HCT116 (cell line): ENCODE data around the gene MX2. TPM values are rescaled to one million over a fixed set of nuclear protein-coding genes. Genes with fewer than 3 reads are reported as not detected.

ENCODE experiments used
- ATAC-seq: fragments of 200-7000 bp; cut with Tn5 transposase; 2 replicates; pipeline ENCODE4 v1.9.1; 2020; ENCODE audit warnings: mild to moderate bottlenecking, moderate library complexity
- BruUV-seq: library from RNA; stranded (reverse); fragments of 400-500 nt; replicated peaks from 2 replicates; lab custom pipeline; 2021; lab: Mats Ljungman, UMichigan
- CTCF ChIA-PET: fragments of 300-600 bp; sonication (Branson Sonifier 250); formaldehyde crosslinking; loops from one replicate; lab custom pipeline; 2021; ENCODE audit warnings: antibody characterized with exemption; lab: Charles Lee
- POLR2A ChIA-PET: fragments of 300-600, 350-600 bp; sonication (Branson Sonifier 250); formaldehyde crosslinking; loops from one replicate; lab custom pipeline; 2021; ENCODE audit warnings: antibody characterized with exemption; lab: Charles Lee
- RAD21 ChIA-PET, 2 experiments: fragments of 300-600 bp; sonication (Branson Sonifier 250); formaldehyde crosslinking; loops; one replicate each; lab custom pipeline; 2023; ENCODE audit warnings: low total read pairs in 2 of 2; ENCODE audit not compliant: uncharacterized antibody in 2 of 2, unreplicated experiment in 2 of 2, low non-redundant PET in 1 of 2; lab: Charles Lee
- DNase-seq: peaks from one replicate; pipeline ENCODE4 v3.0.0-alpha.2; 2010; ENCODE audit warnings: low read depth, low spot score
- H2AFZ ChIP-seq: fragments of 200-600 bp; shearing (Covaris generic), sonication (generic); 2 replicates; pipeline ENCODE4 v1.6.1; 2017; ENCODE audit warnings: low read depth, mixed run types, mixed read lengths, antibody characterized with exemption, low read length; ENCODE audit not compliant: poor library complexity, severe bottlenecking
- H3K27ac ChIP-seq: 2 replicates; pipeline ENCODE4 v1.5.1; 2012; ENCODE audit warnings: low read depth, low read length
- H3K27me3 ChIP-seq: fragments of 200-600 bp; sonication (generic); 2 replicates; pipeline ENCODE4 v1.6.1; 2016; ENCODE audit warnings: mixed run types, low read length, mixed read lengths; ENCODE audit not compliant: insufficient read depth
- H3K36me3 ChIP-seq, 2 experiments: fragments of 200-500 bp in 1 of 2; fragments of 200-600 bp in 1 of 2; sonication (Bioruptor generic) in 1 of 2; sonication (generic) in 1 of 2; 2 replicates each; pipeline versions ENCODE4 v1.5.1 to v1.6.1; 2014 to 2016; ENCODE audit warnings: low read length in 2 of 2, inconsistent platforms in 1 of 2, mixed read lengths in 1 of 2, mixed run types in 1 of 2; ENCODE audit not compliant: insufficient read depth in 2 of 2, control insufficient read depth in 1 of 2
- H3K4me1 ChIP-seq, 2 experiments: fragments of 200-600 bp in 1 of 2; sonication (generic) in 1 of 2; 2 replicates each; pipeline versions ENCODE4 v1.5.1 to v1.6.1; 2012 to 2017; ENCODE audit warnings: low read length in 2 of 2, inconsistent platforms in 1 of 2, mild to moderate bottlenecking in 1 of 2, mixed read lengths in 1 of 2, mixed run types in 1 of 2, moderate library complexity in 1 of 2; ENCODE audit not compliant: insufficient read depth in 2 of 2, control insufficient read depth in 1 of 2
- H3K4me2 ChIP-seq: fragments of 200-600 bp; sonication (generic); 2 replicates; pipeline ENCODE4 v1.6.1; 2017; ENCODE audit warnings: mixed run types, low read length, mixed read lengths
- H3K4me3 ChIP-seq, 2 experiments: fragments of 200-600 bp in 1 of 2; sonication (generic) in 1 of 2; replicated peaks in 1 of 2; 2 replicates each; pipeline ENCODE4 v1.5.1; 2011 to 2016; ENCODE audit warnings: low read length in 2 of 2, control low read depth in 1 of 2, low read depth in 1 of 2, mild to moderate bottlenecking in 1 of 2, mixed read lengths in 1 of 2, mixed run types in 1 of 2
- H3K79me2 ChIP-seq: fragments of 200-600 bp; sonication (generic); 2 replicates; pipeline ENCODE4 v1.6.1; 2017; ENCODE audit warnings: mild to moderate bottlenecking, mixed run types, low read length, moderate library complexity, mixed read lengths; ENCODE audit not compliant: insufficient read depth
- H3K9ac ChIP-seq: fragments of 200-600 bp; sonication (generic); 2 replicates; pipeline ENCODE4 v1.6.1; 2016; ENCODE audit warnings: low read length, mixed read lengths
- H3K9me2 ChIP-seq: fragments of 200-600 bp; sonication (generic), shearing (Covaris generic); 2 replicates; pipeline ENCODE4 v1.6.1; 2017; ENCODE audit warnings: mixed run types, mild to moderate bottlenecking, moderate library complexity; ENCODE audit not compliant: insufficient read depth
- H3K9me3 ChIP-seq, 2 experiments: fragments of 200-500 bp in 1 of 2; fragments of 200-600 bp in 1 of 2; sonication (Bioruptor generic) in 1 of 2; sonication (generic) in 1 of 2; 2 replicates each; pipeline ENCODE4 v1.6.1; 2014 to 2017; ENCODE audit warnings: low read length in 2 of 2, mixed read lengths in 2 of 2, inconsistent platforms in 1 of 2, low read depth in 1 of 2, mild to moderate bottlenecking in 1 of 2, mixed run types in 1 of 2, moderate library complexity in 1 of 2; ENCODE audit not compliant: control insufficient read depth in 1 of 2, insufficient read depth in 1 of 2
- H4K20me1 ChIP-seq: fragments of 200-600 bp; sonication (generic), shearing (Covaris generic); 2 replicates; pipeline ENCODE4 v1.6.1; 2017; ENCODE audit warnings: mixed run types, mild to moderate bottlenecking, moderate library complexity; ENCODE audit not compliant: insufficient read depth
- ATF3 ChIP-seq: IDR thresholded peaks from 2 replicates; pipeline ENCODE4 v1.6.1; 2012
- CEBPB ChIP-seq: IDR thresholded peaks from 2 replicates; pipeline ENCODE4 v1.6.1; 2012; ENCODE audit warnings: low read depth
- EGR1 ChIP-seq: IDR thresholded peaks from 2 replicates; pipeline ENCODE4 v1.6.1; 2012; ENCODE audit warnings: low read depth
- ELF1 ChIP-seq: IDR thresholded peaks from 2 replicates; pipeline ENCODE4 v1.6.1; 2012; ENCODE audit warnings: low read depth, borderline replicate concordance
- EZH2 ChIP-seq: fragments of 200-600 bp; sonication (generic); IDR thresholded peaks from 2 replicates; pipeline ENCODE4 v1.6.1; 2017; ENCODE audit warnings: antibody characterized with exemption, mixed run types
- FOSL1 ChIP-seq: IDR thresholded peaks from 2 replicates; pipeline ENCODE4 v1.6.1; 2012; ENCODE audit warnings: low read depth
- JUND ChIP-seq: IDR thresholded peaks from 2 replicates; pipeline ENCODE4 v1.6.1; 2012
- MAX ChIP-seq: IDR thresholded peaks from 2 replicates; pipeline ENCODE4 v1.6.1; 2012
- POLR2AphosphoS5 ChIP-seq: IDR thresholded peaks from 2 replicates; pipeline ENCODE4 v1.6.1; 2011; ENCODE audit warnings: mild to moderate bottlenecking, low read depth, low read length, moderate library complexity
- RAD21 ChIP-seq: IDR thresholded peaks from 2 replicates; pipeline ENCODE4 v1.6.1; 2012; ENCODE audit warnings: low read depth, mild to moderate bottlenecking
- SIN3A ChIP-seq: IDR thresholded peaks from 2 replicates; pipeline ENCODE4 v1.6.1; 2012; ENCODE audit warnings: low read depth
- SRF ChIP-seq: IDR thresholded peaks from 2 replicates; pipeline ENCODE4 v1.6.1; 2012; ENCODE audit warnings: low read depth
- TCF7L2 ChIP-seq: IDR thresholded peaks from 2 replicates; pipeline ENCODE4 v1.7.0; 2011; ENCODE audit warnings: borderline replicate concordance, inconsistent platforms; ENCODE audit not compliant: insufficient read depth, insufficient read length; ENCODE audit errors: extremely low read depth
- YY1 ChIP-seq: IDR thresholded peaks from 2 replicates; pipeline ENCODE4 v1.6.1; 2011; ENCODE audit warnings: low read length, low read depth, moderate library complexity, mild to moderate bottlenecking; ENCODE audit not compliant: insufficient replicate concordance; ENCODE audit errors: extremely low read depth
- ZBTB33 ChIP-seq: IDR thresholded peaks from 2 replicates; pipeline ENCODE4 v1.6.1; 2011; ENCODE audit warnings: mild to moderate bottlenecking, low read length, moderate library complexity; ENCODE audit not compliant: insufficient replicate concordance; ENCODE audit errors: extremely low read depth
- intact Hi-C: fragments of 100-400 bp; cut with micrococcal nuclease; formaldehyde crosslinking; loops from 2 replicates; pipeline ENCODE4 v1.10.0; 2022
- total RNA-seq: library from RNA; stranded (reverse); gene quantifications from one replicate; pipeline ENCODE4 v1.2.1, GENCODE V29; 2021; ENCODE audit not compliant: unreplicated experiment
- TF ChIP-seq, protein P1 (sequence below): IDR thresholded peaks from 2 replicates; pipeline ENCODE4 v1.6.1; 2012; ENCODE audit warnings: low read depth

MX2 gene
- total RNA-seq, 1 experiment from 2014 or later = 0.22 TPM

DNA sequence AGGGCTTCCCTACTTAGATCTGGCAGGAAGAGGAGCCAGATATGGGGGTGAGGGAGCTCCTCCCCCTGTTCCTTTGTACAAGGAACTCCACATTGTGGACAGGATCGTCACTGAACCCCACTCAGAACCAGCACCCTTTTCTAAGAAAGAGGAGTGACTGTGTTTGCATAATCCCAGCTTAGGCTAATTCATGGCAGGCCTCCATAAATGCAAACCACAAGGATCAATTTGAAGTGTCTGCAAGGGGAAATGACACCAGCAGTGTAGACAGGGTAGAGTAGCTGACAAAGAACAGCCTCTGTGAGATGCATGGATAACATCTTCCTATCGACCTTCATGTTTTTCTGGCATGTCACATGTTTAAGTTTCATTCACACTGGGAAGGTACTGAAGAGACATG lies 75.9 kb downstream of the MX2 start:
- Histone ChIP-seq H3K9me2 (no peaks in the 10 kb centered on the region), H4K20me1 (no peaks in the 10 kb centered on the region), H3K27ac (no peak overlapping the region), H3K9ac (no peak overlapping the region), H2AFZ (no peak overlapping the region), H3K79me2 (no peaks in the 10 kb centered on the region), H3K4me3 (no peak overlapping the region), H3K4me1 (no peaks in the 10 kb centered on the region), H3K27me3 (no peaks in the 10 kb centered on the region), H3K9me3 (peaks cover 0 to 9% of the 10 kb centered on the region in 2 experiments; a peak in 2 of 4 replicates), H3K4me2 (no peak overlapping the region), H3K36me3 (no peaks in the 10 kb centered on the region)
- BruUV-seq = no TSS peak
- CTCF ChIA-PET = no interaction called here
- intact Hi-C loops = no loop called here
- DNase-seq = no peak
- no peak for ATAC-seq
- POLR2A ChIA-PET = interaction anchor here (0.6 kb wide), 1 partner anchor 322 kb away, joined by 3 read pairs; no protein-coding TSS in a partner anchor
- RAD21 ChIA-PET = no interaction called here
- TF ChIP-seq TCF7L2 = no peak
- TF ChIP-seq SIN3A = no peak
- no peak for TF ChIP-seq SRF
- no peak for TF ChIP-seq ELF1
- TF ChIP-seq EZH2 = no peak
- TF ChIP-seq YY1 = no peak
- TF ChIP-seq RAD21 = no peak
- TF ChIP-seq FOSL1 = no peak
- no peak for TF ChIP-seq EGR1
- TF ChIP-seq POLR2AphosphoS5 = no peak

DNA sequence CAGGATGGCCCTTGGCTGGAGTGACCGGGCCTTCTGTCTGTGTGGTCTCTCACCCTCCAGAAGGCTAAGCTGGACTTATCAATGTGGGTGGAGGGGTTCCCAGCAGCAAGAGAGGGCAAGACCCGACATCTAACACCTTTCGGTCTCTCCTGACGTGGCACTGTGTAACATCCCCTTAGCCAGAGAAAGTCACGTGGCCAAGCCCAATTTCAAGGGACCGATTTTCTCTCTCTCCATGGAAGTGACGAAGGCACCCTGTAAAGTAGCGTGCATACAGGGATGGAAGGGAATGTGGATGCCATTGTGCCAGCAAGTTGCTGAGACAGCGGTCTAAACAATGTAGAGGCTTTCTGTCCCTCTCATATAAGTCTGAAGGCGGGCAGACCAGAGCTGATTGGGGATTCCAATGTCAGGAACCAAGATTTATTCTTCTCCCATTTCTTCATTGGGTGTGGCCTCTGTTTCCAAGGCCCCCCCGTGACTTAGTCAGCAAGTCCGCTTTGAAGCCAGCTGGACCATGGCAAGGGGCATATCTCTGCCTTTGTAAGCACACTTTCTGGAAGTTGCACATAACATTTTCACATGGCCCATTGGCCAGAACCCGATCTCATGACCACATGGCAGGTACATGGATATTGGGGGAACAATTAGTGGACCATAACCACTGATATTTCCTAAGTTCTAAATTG lies 76.7 kb downstream of the MX2 start:
- no peak overlapping the region for H3K4me3 ChIP-seq
- no peak overlapping the region for H3K9ac ChIP-seq
- H3K4me1 ChIP-seq = no peaks in the 10 kb centered on the region
- H3K27me3 ChIP-seq = no peaks in the 10 kb centered on the region
- no peak overlapping the region for H3K27ac ChIP-seq
- no peak overlapping the region for H3K4me2 ChIP-seq
- RAD21 ChIA-PET = no interaction called here
- BruUV-seq = no TSS peak
- DNase-seq (no peak), ATAC-seq (no peak)
- CTCF ChIA-PET = no interaction called here
- no peaks in the 10 kb centered on the region for H3K36me3 ChIP-seq
- H4K20me1 ChIP-seq = no peaks in the 10 kb centered on the region
- H2AFZ ChIP-seq = no peak overlapping the region
- POLR2A ChIA-PET = no interaction called here
- H3K9me2 ChIP-seq = no peaks in the 10 kb centered on the region
- no peaks in the 10 kb centered on the region for H3K79me2 ChIP-seq
- intact Hi-C loops = no loop called here
- H3K9me3 ChIP-seq = peaks cover 0 to 9% of the 10 kb centered on the region in 2 experiments; a peak in 2 of 4 replicates
- TF ChIP-seq JUND = no peak
- TF ChIP-seq MAX = no peak
- TF ChIP-seq ATF3 = no peak
- TF ChIP-seq, protein P1, sequence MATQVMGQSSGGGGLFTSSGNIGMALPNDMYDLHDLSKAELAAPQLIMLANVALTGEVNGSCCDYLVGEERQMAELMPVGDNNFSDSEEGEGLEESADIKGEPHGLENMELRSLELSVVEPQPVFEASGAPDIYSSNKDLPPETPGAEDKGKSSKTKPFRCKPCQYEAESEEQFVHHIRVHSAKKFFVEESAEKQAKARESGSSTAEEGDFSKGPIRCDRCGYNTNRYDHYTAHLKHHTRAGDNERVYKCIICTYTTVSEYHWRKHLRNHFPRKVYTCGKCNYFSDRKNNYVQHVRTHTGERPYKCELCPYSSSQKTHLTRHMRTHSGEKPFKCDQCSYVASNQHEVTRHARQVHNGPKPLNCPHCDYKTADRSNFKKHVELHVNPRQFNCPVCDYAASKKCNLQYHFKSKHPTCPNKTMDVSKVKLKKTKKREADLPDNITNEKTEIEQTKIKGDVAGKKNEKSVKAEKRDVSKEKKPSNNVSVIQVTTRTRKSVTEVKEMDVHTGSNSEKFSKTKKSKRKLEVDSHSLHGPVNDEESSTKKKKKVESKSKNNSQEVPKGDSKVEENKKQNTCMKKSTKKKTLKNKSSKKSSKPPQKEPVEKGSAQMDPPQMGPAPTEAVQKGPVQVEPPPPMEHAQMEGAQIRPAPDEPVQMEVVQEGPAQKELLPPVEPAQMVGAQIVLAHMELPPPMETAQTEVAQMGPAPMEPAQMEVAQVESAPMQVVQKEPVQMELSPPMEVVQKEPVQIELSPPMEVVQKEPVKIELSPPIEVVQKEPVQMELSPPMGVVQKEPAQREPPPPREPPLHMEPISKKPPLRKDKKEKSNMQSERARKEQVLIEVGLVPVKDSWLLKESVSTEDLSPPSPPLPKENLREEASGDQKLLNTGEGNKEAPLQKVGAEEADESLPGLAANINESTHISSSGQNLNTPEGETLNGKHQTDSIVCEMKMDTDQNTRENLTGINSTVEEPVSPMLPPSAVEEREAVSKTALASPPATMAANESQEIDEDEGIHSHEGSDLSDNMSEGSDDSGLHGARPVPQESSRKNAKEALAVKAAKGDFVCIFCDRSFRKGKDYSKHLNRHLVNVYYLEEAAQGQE = no peak
- TF ChIP-seq POLR2AphosphoS5 = no peak
- no peak for TF ChIP-seq CEBPB
- no peak for TF ChIP-seq ZBTB33
